Activated CD4-positive, alpha-beta T cell treated with anti-CD3 and anti-CD28 coated beads, Interleukin-10, Interleukin-2, amounts not matched to agents 100 ng/mL and 50 ng/mL, durations not matched to agents 16 hours and 8 hours (primary cell): ENCODE data around the gene PPP2R3B.
"Not testable (repeated sequence)": the region's sequence is repeated elsewhere in the genome, so short reads cannot be mapped to it uniquely, and the experiment has no call there.

Experiments used
- DNase-seq: peaks from one replicate; pipeline ENCODE4 v3.0.0-alpha.2; 2020

Gene PPP2R3B

GRCh38 chrX:318068-318738 lies 68.5 kb downstream of the PPP2R3B start:
- DNase-seq: peak; percentile 98

- no peak for DNase-seq
These were observed 69.2 kb downstream of the PPP2R3B start for GRCh38 chrX:317424-318067.

GRCh38 chrX:316351-317325 lies 70.1 kb downstream of the PPP2R3B start:
- no peak for DNase-seq

GRCh38 chrX:314781-315595 lies 71.7 kb downstream of the PPP2R3B start:
- DNase-seq: no peak

- no peak for DNase-seq
These were observed 72.7 kb downstream of the PPP2R3B start for GRCh38 chrX:314049-314448.

- no peak for DNase-seq
These were observed 73.2 kb downstream of the PPP2R3B start for GRCh38 chrX:313546-313945.

- DNase-seq: no peak
These were observed 73.9 kb downstream of the PPP2R3B start for GRCh38 chrX:312621-313331.

- DNase-seq: no peak
These were observed 75.3 kb downstream of the PPP2R3B start for GRCh38 chrX:311156-312129.

GRCh38 chrX:310621-311155 lies 76.0 kb downstream of the PPP2R3B start:
- DNase-seq: no peak

- no peak for DNase-seq
These were observed 77.7 kb downstream of the PPP2R3B start for GRCh38 chrX:308821-309520.

- no peak for DNase-seq
These were observed 79.2 kb downstream of the PPP2R3B start for GRCh38 chrX:307261-308111.

GRCh38 chrX:306614-307251 lies 80.0 kb downstream of the PPP2R3B start:
- DNase-seq: not testable (repeated sequence)

GRCh38 chrX:305781-306613 lies 80.7 kb downstream of the PPP2R3B start:
- not testable (repeated sequence) for DNase-seq

- DNase-seq: no peak
These were observed 83.7 kb downstream of the PPP2R3B start for GRCh38 chrX:302975-303374.

GRCh38 chrX:300334-300733 lies 86.4 kb downstream of the PPP2R3B start:
- DNase-seq: no peak

GRCh38 chrX:298993-299392 lies 87.7 kb downstream of the PPP2R3B start:
- DNase-seq: no peak

GRCh38 chrX:295136-295535 lies 91.6 kb downstream of the PPP2R3B start:
- no peak for DNase-seq
